HepG2 (cell line): Measurements from ENCODE around the gene CDK15. TPM values are rescaled to one million over a fixed set of nuclear protein-coding genes. Genes with fewer than 3 reads are reported as not detected.

Experiments
- ATAC-seq: fragments of 200-7000 bp; cut with Tn5 transposase; 3 replicates; pipeline ENCODE4 v1.9.1; 2020; ENCODE audit warnings: mild to moderate bottlenecking, moderate library complexity
- BruUV-seq: library from RNA; stranded (reverse); fragments of 400-500 nt; replicated peaks from 2 replicates; lab custom pipeline; 2021; lab: Mats Ljungman, UMichigan
- CTCF ChIA-PET: fragments of 300-600 bp; formaldehyde crosslinking; extraction: SDS; loops from one replicate; lab custom pipeline; 2021; ENCODE audit warnings: low total read pairs, inconsistent platforms, low intra/inter-chr PET ratio; lab: Yijun Ruan, JAX
- POLR2A ChIA-PET: fragments of 350-600 bp; sonication (Branson Sonifier 250); formaldehyde crosslinking; loops from one replicate; lab custom pipeline; 2020; ENCODE audit warnings: antibody characterized with exemption, inconsistent platforms; lab: Yijun Ruan, JAX
- DNase-seq: peaks from one replicate; pipeline ENCODE4 v3.0.0-alpha.2; 2015; ENCODE audit warnings: low spot score
- FAIRE-seq: peaks from 3 replicates; lab custom pipeline; 2011; peaks lifted over from hg19 to GRCh38; lab: Jason Lieb, UNC
- H2AFZ ChIP-seq: one replicate; pipeline ENCODE4 v1.6.1; 2011; ENCODE audit warnings: low read length, inconsistent platforms
- H3K27ac ChIP-seq: fragments of 300-600 bp; 3 replicates; pipeline ENCODE4 v1.8.0; 2011; ENCODE audit warnings: mixed run types, mild to moderate bottlenecking, mixed read lengths, low read length, inconsistent platforms; ENCODE audit not compliant: insufficient read depth; ENCODE audit errors: extremely low read length
- H3K27me3 ChIP-seq, 2 experiments: fragments of 200-600 bp in 1 of 2; 2 replicates in 1 of 2; 3 replicates in 1 of 2; pipeline versions ENCODE4 v1.6.0 to v1.8.0; 2011; ENCODE audit warnings: low read length in 2 of 2, mild to moderate bottlenecking in 2 of 2, moderate library complexity in 2 of 2, inconsistent platforms in 1 of 2; ENCODE audit not compliant: insufficient read depth in 2 of 2, control insufficient read depth in 1 of 2
- H3K36me3 ChIP-seq, 2 experiments: fragments of 200-600 bp in 1 of 2; replicated peaks in 1 of 2; 2 replicates in 1 of 2; 3 replicates in 1 of 2; pipeline versions ENCODE4 v1.5.1 to v1.8.0; 2011; ENCODE audit warnings: low read length in 2 of 2, inconsistent platforms in 1 of 2; ENCODE audit not compliant: insufficient read depth in 2 of 2, control insufficient read depth in 1 of 2
- H3K4me1 ChIP-seq: 2 replicates; pipeline ENCODE4 v1.5.1; 2012; ENCODE audit warnings: low read length, inconsistent platforms; ENCODE audit not compliant: insufficient read depth
- H3K4me2 ChIP-seq: 2 replicates; pipeline ENCODE4 v1.6.0; 2011; ENCODE audit warnings: low read depth, low read length, inconsistent platforms
- H3K4me3 ChIP-seq, 3 experiments: fragments of 200-600 bp in 1 of 3; sonication (generic), shearing (Covaris generic) in 1 of 3; replicated peaks in 1 of 3; 2 replicates each; pipeline ENCODE4 v1.5.1; 2011 to 2016; ENCODE audit warnings: low read length in 3 of 3, inconsistent platforms in 2 of 3, low read depth in 2 of 3, mild to moderate bottlenecking in 2 of 3, control low read depth in 1 of 3, mixed read lengths in 1 of 3; ENCODE audit not compliant: insufficient read depth in 1 of 3
- H3K79me2 ChIP-seq: one replicate; pipeline ENCODE4 v1.6.1; 2011; ENCODE audit warnings: low read length, inconsistent platforms; ENCODE audit not compliant: insufficient read depth
- H3K9ac ChIP-seq: 2 replicates; pipeline ENCODE4 v1.6.0; 2011; ENCODE audit warnings: mild to moderate bottlenecking, low read depth, low read length, inconsistent platforms; ENCODE audit not compliant: insufficient read depth
- H3K9me3 ChIP-seq: 2 replicates; pipeline ENCODE4 v1.5.1; 2012; ENCODE audit warnings: mild to moderate bottlenecking, low read length
- H4K20me1 ChIP-seq: 2 replicates; pipeline ENCODE4 v1.6.0; 2011; ENCODE audit warnings: inconsistent platforms, mild to moderate bottlenecking, low read length, moderate library complexity; ENCODE audit not compliant: insufficient read depth
- CBX5 ChIP-seq: sonication (generic); formaldehyde crosslinking; IDR thresholded peaks from 2 replicates; pipeline ENCODE4 v1.4.0; 2020; ENCODE audit warnings: missing genetic modification reagents, borderline replicate concordance
- CREB1 ChIP-seq, 2 experiments: fragments of 450-650 bp in 1 of 2; IDR thresholded peaks; 2 replicates each; pipeline ENCODE4 v1.6.1; 2016 to 2017; ENCODE audit warnings: control low read depth in 1 of 2, mild to moderate bottlenecking in 1 of 2, missing compliant biosample characterization in 1 of 2, missing genetic modification characterization in 1 of 2
- HDAC2 ChIP-seq: sonication (generic); formaldehyde crosslinking; IDR thresholded peaks from 2 replicates; pipeline ENCODE4 v1.4.0; 2020; ENCODE audit warnings: missing genetic modification reagents
- WGBS: methylation state at CpG from one replicate; pipeline ENCODE4 v1.1.6; 2017; ENCODE audit warnings: low lambda C conversion rate; 5-methylcytosine and 5-hydroxymethylcytosine counted together
- in situ Hi-C: cut with HindIII; loops from 2 replicates; pipeline ENCODE4 v1.10.0; 2017; ENCODE audit warnings: low pct_unique_long_range_greater_than_20kb; ENCODE audit not compliant: extremely low pct_ligation_motif_present
- intact Hi-C: fragments of 100-400 bp; cut with micrococcal nuclease; formaldehyde crosslinking; loops from one replicate; pipeline ENCODE4 v1.10.0; 2022; ENCODE audit not compliant: unreplicated experiment
- polyA plus RNA-seq, 8 experiments: library from polyadenylated mRNA; depleted of rRNA in 3 of 8; stranded (reverse) in 7 of 8; unstranded in 1 of 8; fragments of >200 nt; fragmentation: Illumina TruSeq in 4 of 8; extraction: Trizol in 4 of 8; gene quantifications; 2 replicates each; pipeline versions ENCODE4 v1.2.1 to v1.2.3, GENCODE V29; 2011 to 2016; ENCODE audit warnings: low read depth in 4 of 8, missing spikeins in 1 of 8, mixed read lengths in 1 of 8; ENCODE audit not compliant: insufficient read depth in 1 of 8
- total RNA-seq, 5 experiments: library from RNA; depleted of rRNA; stranded (reverse); fragments of >200 nt; fragmentation: Illumina TruSeq; extraction: Trizol; gene quantifications; 2 replicates each; pipeline ENCODE4 v1.2.3, GENCODE V29; 2016; ENCODE audit warnings: low read depth in 1 of 5
- TF ChIP-seq, protein P1 (sequence below): sonication (generic); formaldehyde crosslinking; IDR thresholded peaks from 2 replicates; pipeline ENCODE4 v1.5.1; 2020; ENCODE audit warnings: mild to moderate bottlenecking, missing genetic modification reagents, moderate library complexity
- TF ChIP-seq, protein P2 (sequence below): sonication (generic); formaldehyde crosslinking; IDR thresholded peaks from 2 replicates; pipeline ENCODE4 v1.9.0; 2021; ENCODE audit warnings: missing genetic modification reagents, borderline replicate concordance

Gene CDK15
- total and polyA plus RNA-seq, 2 of the 13 experiments (the other 11 are each of a cell fraction or from before 2014, with no cell fraction given), result not detected

DNA sequence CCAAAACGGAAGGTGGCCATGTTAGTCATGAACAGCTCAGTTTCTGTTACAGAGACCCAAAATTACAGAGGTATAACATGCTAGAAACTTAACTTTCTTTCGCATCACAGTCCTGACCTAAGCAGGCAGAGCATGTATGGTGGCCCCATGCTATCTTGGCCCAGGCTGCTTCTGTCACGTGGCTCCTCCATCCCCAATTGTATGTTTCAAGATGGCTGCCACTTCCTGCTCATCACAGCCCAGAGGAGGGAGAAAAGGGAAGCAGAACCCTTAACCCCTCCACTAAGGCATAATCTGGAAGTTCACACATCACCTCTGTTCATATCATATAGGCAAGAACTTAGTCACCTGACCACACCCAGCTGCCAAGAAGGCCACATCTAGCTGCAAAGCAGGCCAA, 28.7 kb downstream of the CDK15 start:
- H3K9me3 ChIP-seq, result no peaks in the 10 kb centered on the region
- no peak overlapping the region for H3K9ac ChIP-seq
- H3K4me1 ChIP-seq, result no peaks in the 10 kb centered on the region
- H3K4me3 ChIP-seq, result no peak overlapping the region
- ChIA-PET CTCF (no interaction called here), POLR2A (no interaction called here)
- FAIRE-seq, result no peak
- in situ Hi-C loops, result no loop called here
- DNase-seq, result no peak
- no peaks in the 10 kb centered on the region for H3K36me3 ChIP-seq
- no peaks in the 10 kb centered on the region for H3K79me2 ChIP-seq
- no peak overlapping the region for H2AFZ ChIP-seq
- no peaks in the 10 kb centered on the region for H3K27me3 ChIP-seq
- BruUV-seq, result no TSS peak
- WGBS, result 45% methylated on average over 3 of the region's 3 CpGs
- no peaks in the 10 kb centered on the region for H4K20me1 ChIP-seq
- ATAC-seq, result no peak
- H3K4me2 ChIP-seq, result no peak overlapping the region
- intact Hi-C loops, result no loop called here
- no peak for TF ChIP-seq CREB1 (IDR thresholded peaks at IDR 0.05)
- no peak for TF ChIP-seq CREB1 (CRISPR knock-in tag; IDR thresholded peaks at IDR 0.05)
- no peak for TF ChIP-seq CBX5 (CRISPR knock-in tag)
- TF ChIP-seq, protein P1, sequence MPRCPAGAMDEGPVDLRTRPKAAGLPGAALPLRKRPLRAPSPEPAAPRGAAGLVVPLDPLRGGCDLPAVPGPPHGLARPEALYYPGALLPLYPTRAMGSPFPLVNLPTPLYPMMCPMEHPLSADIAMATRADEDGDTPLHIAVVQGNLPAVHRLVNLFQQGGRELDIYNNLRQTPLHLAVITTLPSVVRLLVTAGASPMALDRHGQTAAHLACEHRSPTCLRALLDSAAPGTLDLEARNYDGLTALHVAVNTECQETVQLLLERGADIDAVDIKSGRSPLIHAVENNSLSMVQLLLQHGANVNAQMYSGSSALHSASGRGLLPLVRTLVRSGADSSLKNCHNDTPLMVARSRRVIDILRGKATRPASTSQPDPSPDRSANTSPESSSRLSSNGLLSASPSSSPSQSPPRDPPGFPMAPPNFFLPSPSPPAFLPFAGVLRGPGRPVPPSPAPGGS (CRISPR knock-in tag), result no peak
- TF ChIP-seq HDAC2 (CRISPR knock-in tag), result no peak
- TF ChIP-seq, protein P2, sequence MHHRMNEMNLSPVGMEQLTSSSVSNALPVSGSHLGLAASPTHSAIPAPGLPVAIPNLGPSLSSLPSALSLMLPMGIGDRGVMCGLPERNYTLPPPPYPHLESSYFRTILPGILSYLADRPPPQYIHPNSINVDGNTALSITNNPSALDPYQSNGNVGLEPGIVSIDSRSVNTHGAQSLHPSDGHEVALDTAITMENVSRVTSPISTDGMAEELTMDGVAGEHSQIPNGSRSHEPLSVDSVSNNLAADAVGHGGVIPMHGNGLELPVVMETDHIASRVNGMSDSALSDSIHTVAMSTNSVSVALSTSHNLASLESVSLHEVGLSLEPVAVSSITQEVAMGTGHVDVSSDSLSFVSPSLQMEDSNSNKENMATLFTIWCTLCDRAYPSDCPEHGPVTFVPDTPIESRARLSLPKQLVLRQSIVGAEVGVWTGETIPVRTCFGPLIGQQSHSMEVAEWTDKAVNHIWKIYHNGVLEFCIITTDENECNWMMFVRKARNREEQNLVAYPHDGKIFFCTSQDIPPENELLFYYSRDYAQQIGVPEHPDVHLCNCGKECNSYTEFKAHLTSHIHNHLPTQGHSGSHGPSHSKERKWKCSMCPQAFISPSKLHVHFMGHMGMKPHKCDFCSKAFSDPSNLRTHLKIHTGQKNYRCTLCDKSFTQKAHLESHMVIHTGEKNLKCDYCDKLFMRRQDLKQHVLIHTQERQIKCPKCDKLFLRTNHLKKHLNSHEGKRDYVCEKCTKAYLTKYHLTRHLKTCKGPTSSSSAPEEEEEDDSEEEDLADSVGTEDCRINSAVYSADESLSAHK (CRISPR knock-in tag), result no peak
- H3K27ac ChIP-seq, result no peak overlapping the region
